ENCODE measurements around the gene SMG9.
"Not testable (repeated sequence)": the region's sequence is repeated elsewhere in the genome, so short reads cannot be mapped to it uniquely, and the experiment has no call there.

SMG9 gene

DNA sequence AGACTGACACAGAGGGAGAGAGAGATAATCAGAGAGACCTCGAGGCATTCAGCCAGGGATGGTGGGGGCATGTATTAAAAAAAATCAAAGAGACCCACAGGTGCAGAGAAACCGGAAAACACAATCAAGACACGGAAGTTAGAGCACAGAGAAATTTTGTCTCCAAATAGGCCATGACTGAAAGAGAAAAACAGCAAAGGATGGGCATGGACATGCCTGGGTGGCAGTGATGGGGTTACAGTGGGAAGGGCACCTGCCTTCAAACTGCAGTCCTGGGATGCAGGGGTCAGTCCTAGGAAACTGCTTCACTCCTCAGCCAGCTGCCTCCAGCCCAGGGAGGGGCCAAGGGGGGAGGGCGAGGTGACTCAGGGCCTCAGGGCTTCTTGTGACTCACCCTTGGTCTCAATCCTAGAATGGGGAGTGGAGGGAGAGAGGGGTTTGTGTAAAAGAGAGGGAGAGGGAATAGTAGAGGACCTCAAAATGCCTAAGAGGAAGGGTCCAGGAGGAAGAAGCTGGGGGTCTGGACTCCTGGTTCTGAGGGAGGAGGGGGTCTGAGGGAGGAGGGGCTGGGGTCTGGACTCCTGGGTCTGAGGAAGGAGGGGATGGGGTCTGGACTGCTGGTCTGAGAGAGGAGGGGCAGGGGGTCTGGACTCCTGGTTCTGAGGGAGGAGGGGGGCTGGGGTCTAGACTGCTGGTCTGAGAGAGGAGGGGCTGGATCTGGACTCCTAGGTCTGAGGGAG lies 29.6 kb upstream of the SMG9 start:
- Mint-ChIP-seq H3K4me1 (peaks cover 38 to 53% of the 10 kb centered on the region in 2 donors), H3K36me3 (peaks cover 5 to 14% of the 10 kb centered on the region in 2 donors), H3K9me3 (peaks cover 0 to 4% of the 10 kb centered on the region in 2 donors), H3K4me3 (peak overlapping the region; percentile 22 to 46), H3K27me3 (peaks cover 8 to 24% of the 10 kb centered on the region in 2 donors), H3K27ac (peak overlapping the region; percentile 72)
- DNase-seq (no peak), ATAC-seq (replicated peaks) (peak in 1 of 2 donors; percentile 18)

DNA sequence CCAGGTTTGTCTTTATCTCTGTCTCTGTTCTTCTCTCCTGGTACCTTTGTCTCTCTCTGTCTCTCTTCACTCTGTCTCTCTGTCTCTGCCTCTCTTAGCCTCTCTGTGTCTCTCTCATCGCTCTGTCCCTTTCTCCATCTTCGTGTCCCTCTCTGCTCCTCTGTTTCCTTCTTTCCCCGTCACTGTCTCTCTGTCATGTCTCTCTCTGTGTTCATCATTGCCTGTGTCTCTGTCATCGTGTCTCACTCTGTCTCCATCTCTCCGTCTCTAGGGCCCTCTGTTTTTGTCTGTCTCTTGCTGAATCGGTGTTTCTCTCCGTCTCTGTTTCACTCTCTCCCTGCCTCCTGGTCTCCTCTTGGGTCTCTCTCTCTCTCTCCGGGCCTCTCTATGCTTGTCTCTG lies 28.9 kb upstream of the SMG9 start:
- H3K9me3 Mint-ChIP-seq, result peaks cover 0 to 4% of the 10 kb centered on the region in 2 donors
- H3K4me3 Mint-ChIP-seq, result peak overlapping the region in 1 of 2 donors; percentile 46
- ATAC-seq (replicated peaks) (no peak), DNase-seq (no peak)
- peaks cover 43 to 61% of the 10 kb centered on the region in 2 donors for H3K4me1 Mint-ChIP-seq
- peaks cover 5 to 21% of the 10 kb centered on the region in 2 donors for H3K27me3 Mint-ChIP-seq
- peaks cover 7 to 22% of the 10 kb centered on the region in 2 donors for H3K36me3 Mint-ChIP-seq
- H3K27ac Mint-ChIP-seq, result peak overlapping the region; percentile 72

DNA sequence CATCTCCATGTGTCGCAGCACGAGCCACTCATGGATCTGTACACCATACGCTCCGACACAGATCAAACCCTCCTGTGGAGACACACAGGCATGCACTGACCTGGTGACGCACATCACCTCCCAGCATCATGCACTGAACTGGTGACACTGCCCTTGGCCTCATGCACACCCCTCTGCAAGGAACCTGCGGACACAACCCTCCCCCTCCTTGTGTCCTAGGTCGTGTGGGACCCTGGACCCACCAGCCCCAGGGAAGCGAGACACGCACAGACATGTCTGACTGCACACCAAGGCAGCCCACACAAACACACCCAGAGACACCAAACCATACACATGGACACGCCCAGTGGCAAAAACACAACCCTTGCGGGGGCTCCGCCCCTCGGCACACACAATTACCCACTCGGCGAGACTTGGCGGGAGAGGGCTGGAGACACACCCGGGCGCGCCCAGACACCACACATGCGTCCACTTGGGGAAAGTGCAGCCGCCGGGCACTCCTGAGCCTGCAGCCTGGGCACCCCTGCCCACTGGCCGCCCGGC lies 28.0 kb upstream of the SMG9 start:
- Mint-ChIP-seq H3K36me3 (peaks cover 11 to 30% of the 10 kb centered on the region in 2 donors), H3K4me3 (peak overlapping the region; percentile 34 to 61), H3K27me3 (peaks cover 4 to 20% of the 10 kb centered on the region in 2 donors), H3K9me3 (peaks cover 0 to 4% of the 10 kb centered on the region in 2 donors), H3K27ac (peak overlapping the region; percentile 88), H3K4me1 (peaks cover 51 to 70% of the 10 kb centered on the region in 2 donors)
- no peak for DNase-seq
- peak in 1 of 2 donors; percentile 26 for ATAC-seq (replicated peaks)

DNA sequence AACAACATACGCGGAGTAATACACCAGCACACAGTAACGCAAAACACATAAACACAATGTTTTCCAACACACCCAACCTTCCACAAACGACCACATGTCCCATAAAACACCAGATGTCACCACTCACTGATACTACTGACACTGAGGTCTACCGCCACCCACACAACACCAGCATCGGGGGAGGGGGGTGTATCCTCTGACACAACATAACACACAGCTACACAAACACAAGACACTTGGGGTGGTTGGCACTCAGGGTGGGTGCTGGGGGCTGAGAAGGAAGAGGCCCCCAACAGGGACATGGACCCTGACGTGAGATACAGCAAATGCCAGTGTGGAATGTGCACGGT lies 27.5 kb upstream of the SMG9 start:
- Mint-ChIP-seq H3K27ac (peak overlapping the region; percentile 88), H3K4me3 (peak overlapping the region in 1 of 2 donors; percentile 61), H3K36me3 (peaks cover 13 to 32% of the 10 kb centered on the region in 2 donors), H3K4me1 (peaks cover 53 to 75% of the 10 kb centered on the region in 2 donors), H3K9me3 (peaks cover 0 to 4% of the 10 kb centered on the region in 2 donors), H3K27me3 (peaks cover 4 to 20% of the 10 kb centered on the region in 2 donors)
- DNase-seq, result no peak
- no peak for ATAC-seq (replicated peaks)

DNA sequence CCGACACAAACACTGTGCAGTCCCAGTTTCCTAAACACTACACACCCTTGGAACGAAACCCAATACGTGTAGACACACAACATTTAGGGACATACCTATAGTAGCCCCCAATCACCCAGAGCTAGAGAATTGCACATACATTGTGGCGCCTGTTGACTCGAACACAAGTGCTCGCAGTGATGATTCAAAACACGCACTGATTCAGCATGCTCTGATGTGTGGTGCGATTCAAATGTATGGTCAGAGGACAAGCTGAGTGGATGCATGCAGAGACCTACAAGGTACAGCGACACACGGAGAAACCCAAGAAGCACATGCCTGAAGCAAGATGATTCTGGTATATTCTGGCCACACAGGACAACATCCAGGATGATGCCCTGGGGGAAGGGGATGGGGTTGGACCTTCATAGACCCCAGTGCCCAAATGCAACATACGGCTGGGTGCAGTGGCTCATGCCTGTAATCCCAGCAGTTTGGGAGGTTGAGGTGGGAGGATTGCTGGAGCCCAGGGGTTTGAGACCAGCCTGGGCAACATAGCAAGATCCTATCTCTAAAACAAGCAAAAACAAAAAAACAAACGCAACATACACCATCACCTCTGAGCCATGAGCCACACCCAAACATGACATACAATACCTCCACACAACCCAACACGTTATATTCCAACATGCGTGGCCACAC lies 27.0 kb upstream of the SMG9 start:
- ATAC-seq (replicated peaks) (no peak), DNase-seq (no peak)
- Mint-ChIP-seq H3K27ac (peak overlapping the region; percentile 88), H3K4me3 (peak overlapping the region; percentile 91 to 94), H3K9me3 (peaks cover 0 to 4% of the 10 kb centered on the region in 2 donors), H3K36me3 (peaks cover 13 to 37% of the 10 kb centered on the region in 2 donors), H3K27me3 (peaks cover 4 to 20% of the 10 kb centered on the region in 2 donors), H3K4me1 (peaks cover 57 to 80% of the 10 kb centered on the region in 2 donors)

DNA sequence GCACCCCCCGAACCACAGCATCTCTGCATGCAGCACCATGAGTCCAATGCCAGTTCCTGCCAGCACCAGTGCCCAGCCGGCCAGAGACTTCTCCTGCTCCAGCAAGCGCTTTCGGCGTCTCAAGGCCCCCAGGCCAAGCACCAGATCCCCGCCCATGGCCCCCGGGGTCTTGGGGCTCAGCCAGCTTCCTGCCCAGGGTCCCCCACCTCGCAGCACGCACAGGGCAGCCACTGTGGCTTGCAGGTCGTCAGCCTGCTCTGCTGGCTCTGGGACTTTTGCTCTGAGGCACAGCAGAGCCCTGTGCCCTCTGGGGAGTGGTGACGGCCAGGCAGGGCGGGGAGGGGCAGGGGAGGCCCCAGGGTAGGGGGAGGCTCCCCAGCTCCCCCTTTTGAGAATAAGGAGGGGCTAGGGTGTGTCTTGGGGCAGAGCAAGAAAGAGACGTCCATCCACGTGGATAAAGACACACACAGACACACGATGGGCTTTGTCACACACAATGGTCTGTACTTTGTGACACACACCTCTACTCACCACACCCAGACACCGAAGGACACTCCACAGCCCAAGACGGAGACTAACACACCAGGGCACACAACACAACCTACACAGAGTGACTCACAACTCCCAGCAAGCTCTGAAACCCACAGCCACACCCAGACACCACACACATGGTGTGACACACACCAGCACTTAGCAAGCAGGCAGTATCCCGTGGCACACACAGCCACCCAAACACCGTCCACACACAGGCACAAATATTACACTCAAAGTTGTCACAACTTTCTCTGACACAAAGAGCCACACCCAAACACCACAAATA lies 26.2 kb upstream of the SMG9 start, which contains the start of gene KCNN4:
KCNN4 (minus strand) TSS at position 268 of the 820 bp plus-strand sequence; CDS start at position 156, 112 bp downstream.
- H3K27ac Mint-ChIP-seq, result peak within 1 kb of the TSS; percentile 88
- H3K4me3 Mint-ChIP-seq, result peak within 1 kb of the TSS; percentile 91 to 94
- H3K4me1 Mint-ChIP-seq, result peaks cover 65 to 88% of the 10 kb centered on the region in 2 donors
- DNase-seq, result peak; percentile 77
- ATAC-seq (replicated peaks), result peak; percentile 82 to 86
- peaks cover 0 to 4% of the 10 kb centered on the region in 2 donors for H3K9me3 Mint-ChIP-seq
- H3K27me3 Mint-ChIP-seq, result peaks cover 4 to 20% of the 10 kb centered on the region in 2 donors
- H3K36me3 Mint-ChIP-seq, result peaks cover 18 to 46% of the 10 kb centered on the region in 2 donors

DNA sequence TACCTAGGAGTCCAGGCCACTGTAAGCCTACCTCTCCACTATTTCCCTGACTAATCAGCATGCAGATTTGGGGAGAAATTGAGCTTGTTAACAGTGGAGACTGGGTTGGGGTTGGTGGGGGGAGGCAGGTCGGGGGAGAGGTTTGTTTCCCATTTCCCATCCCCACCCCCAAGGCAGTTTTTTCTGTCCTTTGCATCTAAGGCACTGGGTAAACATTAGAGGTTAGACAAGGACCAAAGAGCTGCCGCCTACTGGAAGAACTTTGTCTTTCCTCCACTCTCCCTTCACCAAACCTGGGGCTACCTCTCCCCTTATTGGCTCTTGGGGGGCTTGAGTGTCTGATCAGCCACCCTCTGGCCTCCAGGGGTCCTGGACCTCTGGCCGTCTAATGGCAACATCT lies 25.1 kb upstream of the SMG9 start:
- Mint-ChIP-seq H3K27ac (peak overlapping the region; percentile 84), H3K4me1 (peaks cover 67 to 93% of the 10 kb centered on the region in 2 donors), H3K9me3 (peaks cover 0 to 4% of the 10 kb centered on the region in 2 donors), H3K27me3 (peaks cover 4 to 20% of the 10 kb centered on the region in 2 donors), H3K4me3 (peak overlapping the region; percentile 91 to 94), H3K36me3 (peaks cover 24 to 57% of the 10 kb centered on the region in 2 donors)
- no peak for ATAC-seq (replicated peaks)
- no peak for DNase-seq

DNA sequence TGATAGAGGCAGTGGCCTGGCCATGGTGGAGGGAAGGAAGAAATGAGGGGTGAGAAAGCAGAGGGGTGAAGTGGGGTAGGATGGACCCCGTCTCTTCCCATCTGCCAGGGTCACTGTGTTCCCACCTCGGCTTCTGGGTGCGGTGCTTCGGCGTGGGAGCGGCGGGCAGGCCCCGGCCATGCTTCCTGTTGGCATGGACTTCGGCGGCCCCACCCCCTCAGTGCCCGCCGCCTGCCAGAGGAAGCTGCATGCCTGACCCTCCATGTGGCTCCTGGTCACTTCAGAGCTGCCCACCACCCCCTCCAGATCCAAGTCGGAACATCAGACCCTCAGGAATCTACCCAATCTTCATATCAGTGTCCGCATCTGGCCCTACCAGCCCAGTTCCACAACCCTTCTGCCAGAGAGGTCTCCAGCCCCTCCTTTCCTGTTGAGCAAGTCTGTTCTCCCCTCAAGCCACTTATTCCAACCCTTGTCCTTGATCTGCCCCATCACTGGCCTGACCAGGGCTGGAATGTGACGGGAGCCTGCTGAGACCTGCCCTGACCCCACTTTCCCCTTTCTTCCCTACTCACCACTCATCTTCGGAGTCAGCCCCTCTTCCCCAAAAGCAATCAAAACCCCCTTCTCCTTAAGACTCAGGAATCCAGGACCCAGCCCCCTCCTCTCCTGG lies 24.5 kb upstream of the SMG9 start:
- Mint-ChIP-seq H3K4me1 (peaks cover 65 to 88% of the 10 kb centered on the region in 2 donors), H3K4me3 (peak overlapping the region; percentile 91 to 94), H3K27me3 (peaks cover 4 to 20% of the 10 kb centered on the region in 2 donors), H3K9me3 (peaks cover 0 to 4% of the 10 kb centered on the region in 2 donors), H3K36me3 (peaks cover 26 to 59% of the 10 kb centered on the region in 2 donors), H3K27ac (peak overlapping the region; percentile 91)
- ATAC-seq (replicated peaks), result no peak
- DNase-seq, result no peak

DNA sequence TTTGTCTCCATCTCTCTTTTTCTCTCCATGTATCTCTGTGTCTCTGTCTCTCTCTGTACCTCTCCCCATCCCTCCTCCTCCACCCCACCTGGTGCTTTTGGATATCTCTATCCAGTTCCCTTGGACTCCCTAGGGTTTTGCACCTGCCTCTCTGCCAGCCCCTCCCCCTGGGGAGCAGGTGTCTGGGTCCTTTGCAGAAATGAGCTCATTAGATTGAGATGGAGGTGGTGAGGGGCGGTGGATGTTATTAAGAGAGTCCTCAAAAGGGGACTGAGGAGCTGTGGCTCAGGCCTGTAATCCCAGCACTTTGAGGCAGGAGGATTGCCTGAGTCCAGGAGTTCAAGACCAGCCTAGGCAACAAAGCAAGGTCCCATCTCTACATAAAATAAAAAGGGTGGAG lies 23.9 kb upstream of the SMG9 start:
- Mint-ChIP-seq H3K4me1 (peaks cover 59 to 82% of the 10 kb centered on the region in 2 donors), H3K27ac (peak overlapping the region; percentile 91)
- ATAC-seq (replicated peaks), result no peak

DNA sequence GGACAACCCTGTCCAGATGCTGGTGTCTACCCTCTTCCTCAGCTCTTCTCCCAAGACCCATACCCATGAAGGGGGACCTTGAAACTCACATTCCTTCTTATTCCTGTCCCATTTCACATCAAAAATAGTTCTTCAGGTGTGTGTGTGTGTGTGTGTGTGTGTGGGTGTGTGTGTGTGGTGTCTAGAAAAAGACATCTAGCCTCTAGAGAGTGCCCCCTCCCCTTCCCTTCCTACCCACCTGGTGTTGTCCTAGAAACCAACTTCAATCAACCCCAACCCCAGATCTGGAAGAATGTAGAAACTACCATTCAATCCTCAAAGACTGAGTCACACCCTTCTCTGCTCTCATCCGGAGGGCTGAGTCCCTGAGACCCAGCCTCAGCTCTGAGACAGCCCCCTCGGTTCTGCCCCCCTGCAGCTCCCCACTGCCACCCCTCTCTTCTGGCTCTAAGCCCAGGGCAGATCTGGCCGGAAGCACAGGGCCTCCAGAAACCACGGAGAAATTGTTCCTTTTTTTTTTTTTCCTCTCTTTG lies 22.5 kb upstream of the SMG9 start:
- Mint-ChIP-seq H3K36me3 (peaks cover 30 to 71% of the 10 kb centered on the region in 2 donors), H3K4me1 (peaks cover 50 to 70% of the 10 kb centered on the region in 2 donors), H3K4me3 (peak overlapping the region; percentile 91 to 94), H3K9me3 (no peaks in the 10 kb centered on the region), H3K27me3 (peaks cover 0 to 14% of the 10 kb centered on the region in 2 donors), H3K27ac (peak overlapping the region; percentile 83)
- ATAC-seq (replicated peaks) (no peak), DNase-seq (no peak)

More for the DNA sequence above, 23.9 kb upstream of the SMG9 start:
- Mint-ChIP-seq H3K27me3 (peaks cover 2 to 18% of the 10 kb centered on the region in 2 donors), H3K36me3 (peaks cover 29 to 59% of the 10 kb centered on the region in 2 donors), H3K4me3 (peak overlapping the region; percentile 91 to 94), H3K9me3 (peaks cover 0 to 3% of the 10 kb centered on the region in 2 donors)
- no peak for DNase-seq

DNA sequence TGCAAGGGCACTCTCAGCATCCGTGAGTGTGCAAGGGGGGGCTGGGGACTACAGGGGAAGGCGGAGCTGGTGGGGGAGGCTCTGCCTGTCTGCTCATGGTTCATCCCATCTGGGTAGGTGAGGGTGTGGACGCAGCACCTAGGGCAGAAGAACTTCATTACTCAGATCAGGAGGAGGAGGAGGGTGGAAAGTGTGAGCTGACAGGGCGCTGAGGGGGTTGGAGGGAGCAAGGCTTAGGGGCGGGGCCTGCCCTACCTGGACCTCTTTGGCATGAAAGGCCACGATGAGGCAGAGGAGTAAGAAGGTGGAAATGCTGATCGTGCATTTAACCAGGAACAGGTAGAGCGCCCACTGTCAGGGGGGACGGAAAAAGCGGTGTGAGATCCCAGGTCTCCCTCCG lies 21.5 kb upstream of the SMG9 start:
- Mint-ChIP-seq H3K27me3 (peaks cover 0 to 13% of the 10 kb centered on the region in 2 donors), H3K36me3 (peaks cover 33 to 77% of the 10 kb centered on the region in 2 donors), H3K27ac (peak overlapping the region; percentile 83), H3K4me1 (peaks cover 43 to 60% of the 10 kb centered on the region in 2 donors), H3K4me3 (peak overlapping the region; percentile 57 to 91), H3K9me3 (no peaks in the 10 kb centered on the region)
- DNase-seq (no peak), ATAC-seq (replicated peaks) (no peak)

DNA sequence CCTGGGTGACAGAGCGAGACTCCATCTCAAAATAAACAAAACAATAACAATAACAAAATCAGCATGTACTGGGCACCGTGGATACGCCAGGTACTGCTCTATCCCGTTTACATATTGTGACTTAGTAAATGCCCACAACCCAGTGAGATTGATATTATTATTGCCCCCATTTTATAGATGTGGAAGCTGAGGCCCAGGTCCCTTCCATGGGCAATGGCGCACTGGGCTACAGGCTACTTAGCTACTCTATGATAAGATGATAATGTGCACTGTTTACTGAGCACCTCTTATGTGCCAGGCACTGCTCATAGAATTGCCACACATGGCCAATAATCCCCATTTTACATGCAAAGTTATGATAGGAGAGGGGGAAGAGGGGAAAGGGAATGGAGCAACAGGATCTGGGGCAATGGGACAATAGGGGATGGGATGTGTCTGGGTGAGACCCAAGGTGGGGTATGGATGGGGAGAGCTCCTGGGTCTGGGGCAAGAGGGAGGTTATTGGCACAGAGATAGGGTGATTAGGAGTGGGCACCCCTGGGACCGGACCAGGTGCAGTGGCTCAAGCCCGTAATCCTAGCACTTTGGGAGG lies 20.6 kb upstream of the SMG9 start:
- Mint-ChIP-seq H3K9me3 (no peaks in the 10 kb centered on the region), H3K27ac (peak overlapping the region; percentile 83), H3K4me3 (peak overlapping the region; percentile 35 to 47), H3K36me3 (peaks cover 40 to 82% of the 10 kb centered on the region in 2 donors), H3K4me1 (peaks cover 39 to 52% of the 10 kb centered on the region in 2 donors), H3K27me3 (peaks cover 0 to 7% of the 10 kb centered on the region in 2 donors)
- DNase-seq (no peak), ATAC-seq (replicated peaks) (no peak)

DNA sequence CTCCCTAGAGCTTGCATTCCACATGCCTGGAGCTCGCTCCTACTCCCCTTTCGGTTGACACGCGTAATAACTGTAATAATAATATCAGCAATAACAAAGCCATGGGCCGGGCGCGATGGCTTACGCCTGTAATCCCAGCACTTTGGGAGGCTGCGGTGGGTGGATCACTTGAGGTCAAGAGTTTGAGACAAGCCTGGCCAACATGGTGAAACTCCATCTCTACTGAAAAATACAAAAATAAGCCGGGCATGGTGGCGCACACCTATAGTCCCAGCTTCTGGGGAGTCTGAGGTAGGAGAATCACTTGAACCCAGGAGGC lies 20.1 kb upstream of the SMG9 start:
- not testable (repeated sequence) for DNase-seq; ATAC-seq (replicated peaks); H3K9me3 Mint-ChIP-seq; H3K27ac Mint-ChIP-seq; H3K27me3 Mint-ChIP-seq; H3K4me3 Mint-ChIP-seq
- Mint-ChIP-seq H3K4me1 (peaks cover 44 to 51% of the 10 kb centered on the region in 2 donors), H3K36me3 (peaks cover 44 to 87% of the 10 kb centered on the region in 2 donors)

All from stimulated activated naive B cell treated with anti-CD40 and anti-IgM and Interleukin-4, amounts not matched to agents 10 μg/mL and 1 μg/mL and 100 μg/mL, for 72 hours (primary cell).